Astrocyte of the cerebellum (primary cell): ENCODE data around the gene SUPT6H.
"Not testable (repeated sequence)": the region's sequence is repeated elsewhere in the genome, so short reads cannot be mapped to it uniquely, and the experiment has no call there.

Experiments used
- DNase-seq: peaks from one replicate; pipeline ENCODE4 v3.0.0-alpha.2; 2011; ENCODE audit warnings: low read depth
- H3K4me3 ChIP-seq: 2 replicates; pipeline ENCODE4 v1.5.1; 2011; ENCODE audit warnings: mild to moderate bottlenecking, low read depth, low read length, moderate library complexity
- in situ Hi-C: cut with HindIII; loops from 2 replicates; pipeline ENCODE4 v1.10.0; 2017; ENCODE audit warnings: low sequenced_read_pairs
- TF ChIP-seq, protein P1 (sequence below): IDR thresholded peaks from 2 replicates; pipeline ENCODE4 v1.5.1; 2012; ENCODE audit warnings: low read length, low read depth, moderate library complexity, mild to moderate bottlenecking; ENCODE audit errors: missing control alignments

The SUPT6H gene

DNA sequence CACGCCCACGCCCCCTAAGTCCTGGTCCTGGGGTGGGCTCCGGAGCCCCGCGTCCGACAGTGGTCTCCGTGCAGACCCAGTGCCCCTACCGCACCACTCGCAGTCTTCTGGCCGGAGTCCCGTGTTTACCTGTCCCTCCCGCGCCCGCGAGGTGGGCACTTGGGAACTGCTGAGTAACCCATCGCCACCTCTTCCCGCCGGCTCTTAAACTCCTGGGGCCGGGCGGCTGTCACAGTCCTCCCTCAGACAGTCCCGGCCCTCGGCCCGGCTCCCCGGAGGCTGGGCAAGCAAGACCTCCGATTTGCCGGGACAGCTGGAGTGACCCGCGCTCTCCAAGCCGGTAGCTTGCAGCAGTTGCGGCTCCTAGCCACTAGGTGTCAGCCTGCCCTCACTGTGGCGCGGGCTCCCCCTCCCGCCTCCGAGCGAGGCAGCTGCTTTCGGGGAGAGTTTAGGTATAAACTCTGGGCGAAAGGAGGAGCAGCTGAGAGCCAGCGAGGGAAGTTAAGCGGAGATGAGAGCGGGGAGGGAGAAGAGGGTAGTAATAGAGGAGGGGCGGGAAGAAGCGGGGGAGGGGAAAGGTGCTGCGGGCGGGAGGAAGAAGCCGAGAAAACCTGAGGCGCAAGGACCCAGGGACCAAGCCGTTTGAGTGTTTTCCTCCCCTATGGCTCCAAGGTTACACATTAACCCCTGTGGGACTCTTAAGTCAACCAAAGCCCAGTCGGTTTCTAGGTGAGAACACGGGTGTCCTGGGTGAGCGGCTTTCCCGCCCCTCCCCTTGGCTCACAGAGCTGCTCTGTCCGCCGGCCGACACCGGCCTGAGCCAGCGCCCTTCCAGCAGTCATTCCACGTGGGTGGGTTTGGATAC lies 64.9 kb downstream of the SUPT6H start:
- peak; percentile 86 for DNase-seq
- in situ Hi-C loops, result loop anchor here (10.0 kb wide), 1 partner anchor 58 kb away; no protein-coding TSS in a partner anchor
- H3K4me3 ChIP-seq, result peak overlapping the region; percentile 73
- TF ChIP-seq, protein P1, sequence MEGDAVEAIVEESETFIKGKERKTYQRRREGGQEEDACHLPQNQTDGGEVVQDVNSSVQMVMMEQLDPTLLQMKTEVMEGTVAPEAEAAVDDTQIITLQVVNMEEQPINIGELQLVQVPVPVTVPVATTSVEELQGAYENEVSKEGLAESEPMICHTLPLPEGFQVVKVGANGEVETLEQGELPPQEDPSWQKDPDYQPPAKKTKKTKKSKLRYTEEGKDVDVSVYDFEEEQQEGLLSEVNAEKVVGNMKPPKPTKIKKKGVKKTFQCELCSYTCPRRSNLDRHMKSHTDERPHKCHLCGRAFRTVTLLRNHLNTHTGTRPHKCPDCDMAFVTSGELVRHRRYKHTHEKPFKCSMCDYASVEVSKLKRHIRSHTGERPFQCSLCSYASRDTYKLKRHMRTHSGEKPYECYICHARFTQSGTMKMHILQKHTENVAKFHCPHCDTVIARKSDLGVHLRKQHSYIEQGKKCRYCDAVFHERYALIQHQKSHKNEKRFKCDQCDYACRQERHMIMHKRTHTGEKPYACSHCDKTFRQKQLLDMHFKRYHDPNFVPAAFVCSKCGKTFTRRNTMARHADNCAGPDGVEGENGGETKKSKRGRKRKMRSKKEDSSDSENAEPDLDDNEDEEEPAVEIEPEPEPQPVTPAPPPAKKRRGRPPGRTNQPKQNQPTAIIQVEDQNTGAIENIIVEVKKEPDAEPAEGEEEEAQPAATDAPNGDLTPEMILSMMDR, result peak; percentile 98

DNA sequence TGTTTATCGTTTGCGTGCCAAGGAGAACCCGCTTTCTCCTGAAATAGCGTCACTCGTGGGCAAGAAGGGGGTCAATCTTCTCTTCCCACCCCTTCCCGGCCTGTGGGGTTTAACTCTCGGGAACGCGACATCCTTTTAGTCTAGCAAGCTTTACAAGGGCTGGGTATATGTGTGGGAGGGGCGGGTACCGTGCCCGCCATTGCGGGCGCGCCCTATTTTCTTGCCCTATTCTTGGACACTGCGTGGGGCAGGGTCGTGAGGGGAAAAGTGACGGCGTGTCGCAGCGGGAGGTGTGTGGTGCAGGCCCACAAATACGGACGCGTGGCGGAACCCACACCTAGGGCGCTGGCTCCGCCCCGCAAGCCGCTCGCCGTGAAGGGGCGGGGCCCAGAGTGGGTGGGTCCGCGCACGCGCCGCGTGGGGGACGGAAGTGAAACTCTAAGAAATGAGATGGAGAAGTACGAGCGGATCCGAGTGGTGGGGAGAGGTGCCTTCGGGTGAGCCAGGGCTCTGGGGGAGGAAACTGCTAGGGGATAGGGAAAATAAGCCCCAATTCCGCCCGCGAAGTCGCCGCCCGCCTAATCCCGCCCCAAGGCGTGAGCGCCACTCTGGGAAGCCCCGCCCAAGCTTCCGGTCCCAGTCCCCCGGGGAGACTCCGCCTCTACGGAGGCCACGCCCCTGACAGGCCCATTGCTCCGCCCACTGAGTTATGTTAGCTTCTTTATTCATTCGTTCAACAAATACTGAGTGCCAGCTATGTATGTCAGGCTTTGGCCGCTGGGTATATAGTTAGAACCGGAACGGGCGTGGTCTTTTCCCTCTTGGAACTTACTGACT lies 66.6 kb downstream of the SUPT6H start, which contains the start of gene NEK8:
NEK8 (plus strand) TSS at position 425 of the 837 bp plus-strand sequence; CDS start at position 451, 26 bp downstream.
- H3K4me3 ChIP-seq, result peak within 1 kb of the TSS; percentile 73
- TF ChIP-seq, protein P1, result no peak
- in situ Hi-C loops, result loop anchor here (10.0 kb wide), 1 partner anchor 56 kb away; no protein-coding TSS in a partner anchor
- peak; percentile 79 for DNase-seq

DNA sequence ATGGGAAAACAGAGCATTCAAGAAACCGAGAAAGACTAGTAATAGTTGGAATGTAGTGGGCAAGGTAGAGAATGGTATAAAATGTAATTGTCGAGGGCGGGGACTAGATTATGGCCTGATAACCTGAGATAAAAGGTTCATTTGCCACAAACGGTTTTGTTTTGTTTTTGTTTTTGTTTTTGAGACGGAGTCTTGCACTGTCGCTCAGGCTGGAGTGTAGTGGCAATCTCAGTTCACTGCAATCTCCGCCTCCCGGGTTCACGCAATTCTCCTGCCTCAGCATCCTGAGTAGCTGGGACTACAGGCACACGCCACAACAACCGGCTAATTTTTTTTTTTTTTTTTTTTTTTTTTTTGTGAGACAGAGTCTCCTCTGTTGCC lies 67.9 kb downstream of the SUPT6H start:
- DNase-seq, result no peak
- in situ Hi-C loops, result loop anchor here (10.0 kb wide), 1 partner anchor 55 kb away; no protein-coding TSS in a partner anchor
- TF ChIP-seq, protein P1, result no peak
- H3K4me3 ChIP-seq, result no peak overlapping the region

DNA sequence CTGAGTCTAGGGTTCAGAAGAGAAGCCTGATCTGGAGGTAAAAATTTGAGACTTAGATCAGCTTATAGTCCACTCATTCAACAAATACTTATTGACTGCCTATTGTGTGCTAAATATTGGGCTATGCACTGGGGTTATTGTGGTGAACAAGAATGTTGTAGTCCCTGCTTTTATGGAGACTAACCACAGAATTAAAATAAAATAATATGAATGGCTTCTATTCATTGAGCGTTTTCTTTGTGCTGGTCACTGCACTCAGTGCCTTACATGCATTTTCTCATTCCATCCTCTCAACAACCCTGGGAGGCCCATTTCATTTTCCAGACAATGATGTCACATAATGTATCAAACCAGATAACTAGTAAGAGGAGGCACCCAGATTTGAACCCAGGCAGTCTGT lies 71.3 kb downstream of the SUPT6H start:
- H3K4me3 ChIP-seq, result no peak overlapping the region
- TF ChIP-seq, protein P1, result no peak
- in situ Hi-C loops, result no loop called here
- DNase-seq, result no peak

DNA sequence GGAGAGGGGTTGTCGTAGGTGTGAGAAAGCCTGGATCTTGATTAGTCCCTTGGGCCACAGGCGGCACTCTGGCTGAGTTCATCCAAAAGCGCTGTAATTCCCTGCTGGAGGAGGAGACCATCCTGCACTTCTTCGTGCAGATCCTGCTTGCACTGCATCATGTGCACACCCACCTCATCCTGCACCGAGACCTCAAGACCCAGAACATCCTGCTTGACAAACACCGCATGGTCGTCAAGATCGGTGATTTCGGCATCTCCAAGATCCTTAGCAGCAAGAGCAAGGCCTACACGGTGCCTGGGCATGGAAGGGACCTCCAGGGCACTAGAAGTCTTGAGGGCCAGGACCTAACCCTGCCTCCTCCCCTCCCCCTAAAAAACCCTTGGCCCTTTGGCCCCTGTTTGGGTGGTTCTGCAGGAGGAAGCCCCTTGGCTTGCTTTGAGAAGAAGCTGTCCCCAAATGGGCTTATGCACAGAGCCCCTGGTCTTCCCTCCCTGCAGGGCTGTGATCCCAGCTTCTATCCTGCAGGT lies 72.8 kb downstream of the SUPT6H start:
- TF ChIP-seq, protein P1, result no peak
- no peak overlapping the region for H3K4me3 ChIP-seq

DNA sequence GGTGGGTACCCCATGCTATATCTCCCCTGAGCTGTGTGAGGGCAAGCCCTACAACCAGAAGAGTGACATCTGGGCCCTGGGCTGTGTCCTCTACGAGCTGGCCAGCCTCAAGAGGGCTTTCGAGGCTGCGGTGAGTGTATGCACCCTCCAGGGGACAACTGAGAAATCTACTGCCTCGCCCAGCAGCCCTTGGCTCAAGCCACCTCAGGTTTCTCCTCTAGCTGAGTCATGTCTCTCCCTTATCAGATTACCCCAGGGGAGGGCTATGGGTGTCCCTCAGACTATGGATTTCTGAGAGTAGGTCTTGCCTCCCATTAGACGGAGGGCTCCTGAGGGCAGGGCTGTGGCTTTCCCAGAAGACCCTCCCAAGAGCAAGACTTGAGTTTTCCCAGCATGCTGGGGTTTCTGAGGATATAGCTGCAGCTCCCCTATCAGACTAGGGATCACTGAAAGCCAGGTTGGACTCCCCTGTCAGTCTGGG lies 73.3 kb downstream of the SUPT6H start:
- no peak overlapping the region for H3K4me3 ChIP-seq
- DNase-seq, result no peak

More for the DNA sequence above, 72.8 kb downstream of the SUPT6H start:
- DNase-seq, result no peak
- in situ Hi-C loops, result no loop called here

DNA sequence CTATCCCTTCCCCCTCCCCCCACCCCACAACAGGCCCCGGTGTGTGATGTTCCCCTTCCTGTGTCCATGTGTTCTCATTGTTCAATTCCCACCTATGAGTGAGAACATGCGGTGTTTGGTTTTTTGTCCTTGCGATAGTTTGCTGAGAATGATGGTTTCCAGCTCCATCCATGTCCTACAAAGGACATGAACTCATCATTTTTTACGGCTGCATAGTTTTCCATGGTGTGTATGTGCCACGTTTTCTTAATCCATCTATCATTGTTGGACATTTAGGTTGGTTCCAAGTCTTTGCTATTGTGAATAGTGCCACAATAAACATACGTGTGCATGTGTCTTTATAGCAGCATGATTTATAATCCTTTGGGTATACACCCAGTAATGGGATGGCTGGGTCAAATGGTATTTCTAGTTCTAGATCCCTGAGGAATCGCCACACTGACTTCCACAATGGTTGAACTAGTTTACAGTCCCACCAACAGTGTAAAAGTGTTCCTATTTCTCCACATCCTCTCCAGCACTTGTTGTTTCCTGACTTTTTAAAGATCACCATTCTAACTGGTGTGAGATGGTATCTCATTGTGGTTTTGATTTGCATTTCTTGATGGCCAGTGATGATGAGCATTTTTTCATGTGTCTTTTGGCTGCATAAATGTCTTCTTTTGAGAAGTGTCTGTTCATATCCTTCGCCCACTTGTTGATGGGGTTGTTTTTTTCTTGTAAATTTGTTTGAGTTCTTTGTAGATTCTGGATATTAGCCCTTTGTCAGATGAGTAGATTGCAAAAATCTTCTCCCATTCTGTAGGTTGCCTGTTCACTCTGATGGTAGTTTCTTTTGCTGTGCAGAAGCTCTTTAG lies 74.1 kb downstream of the SUPT6H start:
- in situ Hi-C loops, H3K4me3 ChIP-seq, DNase-seq: not testable (repeated sequence)

More for the DNA sequence above, 73.3 kb downstream of the SUPT6H start:
- in situ Hi-C loops, result no loop called here
- TF ChIP-seq, protein P1, result no peak
